ENCODE measurements around the gene MYCBPAP. TPM values are rescaled to one million over a fixed set of nuclear protein-coding genes. Genes with fewer than 3 reads are reported as not detected.

Gene MYCBPAP
- polyA plus RNA-seq, 2 of the 4 experiments (the other 2 are of a cell fraction) = 0.93 to 2.5 TPM

DNA sequence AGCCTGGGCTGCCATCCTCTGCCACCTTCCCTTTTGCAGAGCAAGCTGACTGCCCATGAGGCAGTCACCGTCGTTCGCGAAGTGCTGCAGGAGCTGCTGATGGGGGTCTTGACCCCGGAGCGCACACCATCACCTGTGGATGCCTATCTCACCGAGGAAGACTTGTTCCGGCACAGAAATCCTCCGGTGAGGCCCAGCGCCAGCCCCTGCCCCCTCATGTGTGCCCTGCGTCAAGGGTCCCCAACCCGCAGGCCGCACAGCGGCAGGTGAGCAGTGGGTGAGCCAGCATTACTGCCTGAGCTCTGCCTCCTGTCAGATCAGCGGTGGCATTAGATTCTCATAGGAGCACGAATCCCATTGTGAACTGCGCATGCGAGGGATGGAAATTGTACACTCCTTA is 16.6 kb downstream of the MYCBPAP start:
- no peak overlapping the region for H3K4me3 ChIP-seq
- TF ChIP-seq, protein P1, sequence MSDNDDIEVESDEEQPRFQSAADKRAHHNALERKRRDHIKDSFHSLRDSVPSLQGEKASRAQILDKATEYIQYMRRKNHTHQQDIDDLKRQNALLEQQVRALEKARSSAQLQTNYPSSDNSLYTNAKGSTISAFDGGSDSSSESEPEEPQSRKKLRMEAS (IDR thresholded peaks at IDR 0.05) = no peak
- TF ChIP-seq CBX2 (IDR thresholded peaks at IDR 0.05; ENCODE audit: borderline replicate concordance, low read depth) = no peak
- TF ChIP-seq RAD21 (conservative IDR thresholded peaks at IDR 0.05 in 1 of 2, IDR thresholded peaks at IDR 0.05 in 1 of 2) = no peak
- TF ChIP-seq RNF2 (IDR thresholded peaks at IDR 0.05; ENCODE audit: borderline replicate concordance, low read depth) = no peak
- TF ChIP-seq NR3C1 (IDR thresholded peaks at IDR 0.05) = no peak
- TF ChIP-seq RCOR1 (IDR thresholded peaks at IDR 0.05; ENCODE audit: low read depth, low read length) = no peak
- no peak for TF ChIP-seq FOSL2 (IDR thresholded peaks at IDR 0.05)
- TF ChIP-seq FOSL2 (CRISPR knock-in tag; IDR thresholded peaks at IDR 0.05) = no peak
- no peak for TF ChIP-seq NPAS2 (CRISPR knock-in tag; IDR thresholded peaks at IDR 0.05; ENCODE audit: borderline replicate concordance)
- TF ChIP-seq HOXA7 (CRISPR knock-in tag; IDR thresholded peaks at IDR 0.05) = no peak
- H3K9me3 ChIP-seq = no peaks in the 10 kb centered on the region
- H3K27ac ChIP-seq = no peak overlapping the region
- H3K4me2 ChIP-seq = no peak overlapping the region
- ChIA-PET POLR2A (no interaction called here), CTCF (interaction anchor here (1.1 to 2.8 kb wide), 4 partner anchors 8 to 46 kb away, joined by 3 to 6 read pairs (median 5); partner anchors contain the start of genes EPN3 and RSAD1)
- H3K4me1 ChIP-seq = no peaks in the 10 kb centered on the region
- FAIRE-seq (no peak), ATAC-seq (no peak), DNase-seq (ENCODE audit: low read depth in 1 of 2, low spot score in 1 of 2) (no peak)
- 89% methylated on average over 18 of the region's 18 CpGs for WGBS (ENCODE audit: missing lambda C conversion rate)

DNA sequence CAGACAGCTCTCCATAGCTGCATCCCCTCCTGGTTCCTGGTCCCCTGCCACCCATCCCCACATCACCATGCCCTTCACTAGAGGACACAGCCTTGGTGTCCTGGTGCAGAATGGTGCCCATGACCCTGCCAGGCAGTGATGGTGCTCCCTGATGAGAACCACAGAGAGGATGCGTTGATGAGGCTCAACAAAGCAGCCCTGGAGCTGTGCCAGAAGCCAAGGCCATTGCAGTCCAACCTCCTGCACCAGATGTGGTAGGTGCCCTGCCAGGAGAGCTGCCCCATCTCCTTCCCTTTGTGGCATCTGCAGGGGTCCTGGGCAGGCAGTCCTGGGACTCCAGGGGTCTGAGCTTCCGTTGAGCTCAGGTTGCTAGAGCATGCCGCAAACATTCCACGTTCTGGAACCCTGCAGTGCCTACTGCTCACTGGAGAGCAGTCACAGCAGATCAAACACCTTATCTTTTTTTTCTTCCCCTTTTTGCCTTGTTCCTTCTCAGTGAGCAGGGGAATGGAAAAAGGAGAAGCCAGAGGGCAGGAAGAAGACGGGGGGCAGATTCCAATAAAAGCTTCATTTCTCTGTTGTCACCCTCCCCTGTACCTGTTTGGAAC is 19.0 kb downstream of the MYCBPAP start:
- FAIRE-seq (no peak), ATAC-seq (no peak), DNase-seq (ENCODE audit: low read depth in 1 of 2, low spot score in 1 of 2) (no peak)
- no peak overlapping the region for H3K4me2 ChIP-seq
- CTCF ChIA-PET = interaction anchor here (0.6 to 7.9 kb wide), 11 partner anchors 9 to 79 kb away, joined by 3 to 48 read pairs (median 5); partner anchors contain the start of genes RSAD1 and SPATA20
- peaks cover 2% of the 10 kb centered on the region; the same call in 2 of the 3 replicates for H3K4me1 ChIP-seq
- TF ChIP-seq ZSCAN20 (CRISPR knock-in tag; IDR thresholded peaks at IDR 0.05) (no peak), TFCP2L1 (CRISPR knock-in tag; IDR thresholded peaks at IDR 0.05) (no peak), JUNB (IDR thresholded peaks at IDR 0.05) (no peak), CEBPB (IDR thresholded peaks at IDR 0.05) (no peak), KDM1A (IDR thresholded peaks at IDR 0.05; ENCODE audit: low read depth) (no peak)
- TF ChIP-seq, protein P2, sequence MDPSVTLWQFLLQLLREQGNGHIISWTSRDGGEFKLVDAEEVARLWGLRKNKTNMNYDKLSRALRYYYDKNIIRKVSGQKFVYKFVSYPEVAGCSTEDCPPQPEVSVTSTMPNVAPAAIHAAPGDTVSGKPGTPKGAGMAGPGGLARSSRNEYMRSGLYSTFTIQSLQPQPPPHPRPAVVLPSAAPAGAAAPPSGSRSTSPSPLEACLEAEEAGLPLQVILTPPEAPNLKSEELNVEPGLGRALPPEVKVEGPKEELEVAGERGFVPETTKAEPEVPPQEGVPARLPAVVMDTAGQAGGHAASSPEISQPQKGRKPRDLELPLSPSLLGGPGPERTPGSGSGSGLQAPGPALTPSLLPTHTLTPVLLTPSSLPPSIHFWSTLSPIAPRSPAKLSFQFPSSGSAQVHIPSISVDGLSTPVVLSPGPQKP (IDR thresholded peaks at IDR 0.05; ENCODE audit: low read depth, low read length) = no peak
- TF ChIP-seq, protein P1 (IDR thresholded peaks at IDR 0.05) = no peak
- POLR2A ChIA-PET = no interaction called here
- no peaks in the 10 kb centered on the region for H3K9me3 ChIP-seq
- H3K4me3 ChIP-seq = no peak overlapping the region
- 71% methylated on average over 5 of the region's 5 CpGs for WGBS (ENCODE audit: missing lambda C conversion rate)
- H3K27ac ChIP-seq = no peak overlapping the region

DNA sequence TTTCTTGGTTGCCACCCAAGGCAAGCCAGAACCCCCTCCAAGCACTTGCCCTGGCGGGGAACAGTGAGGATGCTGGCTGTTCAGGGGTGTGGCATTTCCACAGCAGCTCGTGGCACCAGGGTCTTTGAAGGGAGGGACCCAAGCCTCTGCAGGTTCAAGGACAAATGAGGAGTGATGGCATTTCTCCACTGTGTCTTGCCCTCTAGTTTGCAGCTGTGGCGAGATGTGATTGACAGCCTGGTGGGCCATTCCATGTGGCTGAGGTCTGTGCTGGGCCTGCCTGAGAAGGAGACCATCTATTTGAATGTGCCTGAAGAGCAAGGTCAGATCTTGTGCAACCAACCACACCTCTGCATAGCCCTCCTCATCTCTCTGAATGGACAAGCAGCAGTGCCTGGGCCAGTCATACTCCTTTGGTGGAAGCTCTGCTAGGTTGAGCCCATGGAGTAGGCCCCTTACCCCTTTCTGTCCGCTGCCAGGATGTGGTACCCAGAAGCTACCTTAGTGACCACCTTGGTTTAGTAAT is 19.8 kb downstream of the MYCBPAP start:
- Histone ChIP-seq H3K4me2 (no peak overlapping the region), H3K9me3 (no peaks in the 10 kb centered on the region), H3K4me1 (peaks cover 10% of the 10 kb centered on the region), H3K4me3 (no peak overlapping the region), H3K27ac (no peak overlapping the region)
- ChIA-PET POLR2A (interaction anchor here (0.8 kb wide), 1 partner anchor 49 kb away, joined by 3 read pairs; no protein-coding TSS in a partner anchor), CTCF (interaction anchor here (0.6 to 7.9 kb wide), 8 partner anchors 10 to 588 kb away, joined by 3 to 48 read pairs (median 4); no protein-coding TSS in a partner anchor)
- DNase-seq (ENCODE audit: low read depth in 1 of 2, low spot score in 1 of 2) = no peak
- 39% methylated on average over 4 of the region's 4 CpGs for WGBS (ENCODE audit: missing lambda C conversion rate)
- ATAC-seq = no peak
- no peak for FAIRE-seq
- no peak for TF ChIP-seq NR3C1 (IDR thresholded peaks at IDR 0.05)
- TF ChIP-seq CBX8 (IDR thresholded peaks at IDR 0.05) = no peak
- TF ChIP-seq KDM1A (IDR thresholded peaks at IDR 0.05; ENCODE audit: low read depth) = no peak
- TF ChIP-seq, protein P3, sequence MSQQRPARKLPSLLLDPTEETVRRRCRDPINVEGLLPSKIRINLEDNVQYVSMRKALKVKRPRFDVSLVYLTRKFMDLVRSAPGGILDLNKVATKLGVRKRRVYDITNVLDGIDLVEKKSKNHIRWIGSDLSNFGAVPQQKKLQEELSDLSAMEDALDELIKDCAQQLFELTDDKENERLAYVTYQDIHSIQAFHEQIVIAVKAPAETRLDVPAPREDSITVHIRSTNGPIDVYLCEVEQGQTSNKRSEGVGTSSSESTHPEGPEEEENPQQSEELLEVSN (IDR thresholded peaks at IDR 0.05; ENCODE audit: borderline replicate concordance, low read depth) = no peak
- TF ChIP-seq, protein P4, sequence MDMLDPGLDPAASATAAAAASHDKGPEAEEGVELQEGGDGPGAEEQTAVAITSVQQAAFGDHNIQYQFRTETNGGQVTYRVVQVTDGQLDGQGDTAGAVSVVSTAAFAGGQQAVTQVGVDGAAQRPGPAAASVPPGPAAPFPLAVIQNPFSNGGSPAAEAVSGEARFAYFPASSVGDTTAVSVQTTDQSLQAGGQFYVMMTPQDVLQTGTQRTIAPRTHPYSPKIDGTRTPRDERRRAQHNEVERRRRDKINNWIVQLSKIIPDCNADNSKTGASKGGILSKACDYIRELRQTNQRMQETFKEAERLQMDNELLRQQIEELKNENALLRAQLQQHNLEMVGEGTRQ (IDR thresholded peaks at IDR 0.05) = no peak
- no peak for TF ChIP-seq KDM5A (IDR thresholded peaks at IDR 0.05)
- no peak for TF ChIP-seq EHMT2 (IDR thresholded peaks at IDR 0.05; ENCODE audit: low read depth)
- no peak for TF ChIP-seq HDAC2 (IDR thresholded peaks at IDR 0.05)
- TF ChIP-seq RFX5 (IDR thresholded peaks at IDR 0.05) = no peak
- no peak for TF ChIP-seq SMC3 (IDR thresholded peaks at IDR 0.05)
- TF ChIP-seq PHF8 (IDR thresholded peaks at IDR 0.05; ENCODE audit: borderline replicate concordance, low read depth) = no peak
- no peak for TF ChIP-seq POLR2AphosphoS2 (conservative IDR thresholded peaks at IDR 0.05; ENCODE audit: low read length)
- TF ChIP-seq SREBF2 (IDR thresholded peaks at IDR 0.05) = no peak
- no peak for TF ChIP-seq EP300 (IDR thresholded peaks at IDR 0.05)
- TF ChIP-seq, protein P5, sequence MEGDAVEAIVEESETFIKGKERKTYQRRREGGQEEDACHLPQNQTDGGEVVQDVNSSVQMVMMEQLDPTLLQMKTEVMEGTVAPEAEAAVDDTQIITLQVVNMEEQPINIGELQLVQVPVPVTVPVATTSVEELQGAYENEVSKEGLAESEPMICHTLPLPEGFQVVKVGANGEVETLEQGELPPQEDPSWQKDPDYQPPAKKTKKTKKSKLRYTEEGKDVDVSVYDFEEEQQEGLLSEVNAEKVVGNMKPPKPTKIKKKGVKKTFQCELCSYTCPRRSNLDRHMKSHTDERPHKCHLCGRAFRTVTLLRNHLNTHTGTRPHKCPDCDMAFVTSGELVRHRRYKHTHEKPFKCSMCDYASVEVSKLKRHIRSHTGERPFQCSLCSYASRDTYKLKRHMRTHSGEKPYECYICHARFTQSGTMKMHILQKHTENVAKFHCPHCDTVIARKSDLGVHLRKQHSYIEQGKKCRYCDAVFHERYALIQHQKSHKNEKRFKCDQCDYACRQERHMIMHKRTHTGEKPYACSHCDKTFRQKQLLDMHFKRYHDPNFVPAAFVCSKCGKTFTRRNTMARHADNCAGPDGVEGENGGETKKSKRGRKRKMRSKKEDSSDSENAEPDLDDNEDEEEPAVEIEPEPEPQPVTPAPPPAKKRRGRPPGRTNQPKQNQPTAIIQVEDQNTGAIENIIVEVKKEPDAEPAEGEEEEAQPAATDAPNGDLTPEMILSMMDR (IDR thresholded peaks at IDR 0.05) = no peak
- TF ChIP-seq TP53 (CRISPR knock-in tag; IDR thresholded peaks at IDR 0.05) = no peak
- TF ChIP-seq, protein P1 (IDR thresholded peaks at IDR 0.05) = no peak

Measured in A549 (cell line).